Ureter (tissue), 1 donor: ENCODE results near the gene PCSK6. TPM values are rescaled to one million over a fixed set of nuclear protein-coding genes. Genes with fewer than 3 reads are reported as not detected.
A peak's percentile ranks its signal among the peaks of the same experiment; 100 is the strongest.
"Not testable (repeated sequence)": the region's sequence is repeated elsewhere in the genome, so short reads cannot be mapped to it uniquely, and the experiment has no call there.

Experiments
- DNase-seq: peaks from one replicate; pipeline ENCODE4 v3.0.0-alpha.2; 2020; ENCODE audit warnings: low spot score
- total RNA-seq: library from RNA; stranded (reverse); gene quantifications from one replicate; pipeline ENCODE4 v1.2.4, GENCODE V29; 2023
- donor health status: DM: yes; HTN: yes; CAD: no.

PCSK6 gene
- total RNA-seq, 1 donor from 2014 or later: 14.5 TPM

DNA sequence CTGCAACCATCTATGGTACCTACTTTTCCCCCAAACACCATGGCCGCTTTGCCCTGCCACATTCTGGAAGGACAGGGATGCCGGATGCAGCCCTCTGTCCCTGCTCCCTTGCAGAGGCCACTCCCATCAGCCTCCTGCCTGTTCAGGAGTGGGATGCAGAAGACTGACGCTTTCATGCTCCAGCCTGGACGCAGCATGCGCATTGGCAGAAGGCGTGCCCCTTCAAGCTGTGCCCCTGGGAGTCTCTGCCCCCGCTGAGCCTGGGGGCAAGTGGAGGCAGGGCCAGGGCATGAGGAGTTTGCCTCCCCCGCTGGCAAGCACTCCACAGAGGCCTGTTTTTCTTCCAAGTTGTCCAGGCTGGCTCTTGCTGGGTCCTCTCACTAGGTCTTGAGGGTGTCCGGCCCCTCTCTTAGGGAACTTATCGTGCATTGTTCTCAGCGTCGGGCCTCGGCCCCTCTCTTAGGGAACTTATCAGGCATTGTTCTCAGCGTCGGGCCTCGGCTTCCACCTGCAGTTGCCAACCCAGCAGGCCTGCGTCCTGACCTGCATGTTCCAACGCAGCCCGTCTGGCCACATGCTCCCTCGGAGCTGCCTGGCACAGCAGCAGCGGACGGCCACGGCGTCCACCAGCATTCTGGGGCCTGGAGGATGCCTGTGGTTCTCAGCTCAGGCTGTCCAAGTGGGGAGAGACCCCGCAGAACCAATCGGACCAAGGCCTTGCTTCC lies 179.9 kb downstream of the PCSK6 start:
- no peak for DNase-seq

GRCh38 chr15:101308604-101309435 lies 180.7 kb downstream of the PCSK6 start:
- no peak for DNase-seq

DNA sequence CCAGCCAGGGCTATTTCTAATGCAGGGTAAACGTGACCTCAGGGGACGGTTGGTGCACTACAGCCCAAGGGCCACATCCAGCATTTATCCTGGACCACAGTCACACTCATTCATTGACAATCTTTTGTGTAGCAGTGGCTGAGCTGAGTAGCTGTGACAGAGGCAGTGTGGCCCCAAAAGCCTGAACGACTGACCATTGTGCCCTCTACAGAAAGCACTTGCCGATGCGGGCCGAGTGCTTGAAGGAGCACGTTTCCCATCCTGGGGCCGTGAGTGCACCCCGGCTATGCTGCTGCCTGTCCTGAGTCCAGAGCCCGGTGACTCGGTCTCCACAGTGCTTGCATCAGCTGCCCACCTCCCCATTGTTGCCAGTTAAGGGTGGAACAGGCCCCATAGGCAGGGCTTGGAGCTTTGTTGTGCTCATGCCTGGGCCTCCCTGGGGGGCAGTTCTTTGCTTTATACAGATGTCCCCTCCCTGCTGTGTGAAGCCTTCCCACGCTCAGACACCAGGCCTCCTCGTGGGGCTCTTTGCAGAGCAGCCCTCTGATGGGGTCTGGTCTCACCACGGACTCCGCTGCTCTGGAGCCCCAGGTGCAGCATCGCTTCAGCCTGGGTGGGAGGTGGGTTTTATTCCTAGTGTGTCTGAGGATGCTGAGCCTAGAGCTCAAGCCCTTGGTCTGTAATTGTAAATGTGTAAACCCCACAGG lies 181.5 kb downstream of the PCSK6 start:
- no peak for DNase-seq

DNA sequence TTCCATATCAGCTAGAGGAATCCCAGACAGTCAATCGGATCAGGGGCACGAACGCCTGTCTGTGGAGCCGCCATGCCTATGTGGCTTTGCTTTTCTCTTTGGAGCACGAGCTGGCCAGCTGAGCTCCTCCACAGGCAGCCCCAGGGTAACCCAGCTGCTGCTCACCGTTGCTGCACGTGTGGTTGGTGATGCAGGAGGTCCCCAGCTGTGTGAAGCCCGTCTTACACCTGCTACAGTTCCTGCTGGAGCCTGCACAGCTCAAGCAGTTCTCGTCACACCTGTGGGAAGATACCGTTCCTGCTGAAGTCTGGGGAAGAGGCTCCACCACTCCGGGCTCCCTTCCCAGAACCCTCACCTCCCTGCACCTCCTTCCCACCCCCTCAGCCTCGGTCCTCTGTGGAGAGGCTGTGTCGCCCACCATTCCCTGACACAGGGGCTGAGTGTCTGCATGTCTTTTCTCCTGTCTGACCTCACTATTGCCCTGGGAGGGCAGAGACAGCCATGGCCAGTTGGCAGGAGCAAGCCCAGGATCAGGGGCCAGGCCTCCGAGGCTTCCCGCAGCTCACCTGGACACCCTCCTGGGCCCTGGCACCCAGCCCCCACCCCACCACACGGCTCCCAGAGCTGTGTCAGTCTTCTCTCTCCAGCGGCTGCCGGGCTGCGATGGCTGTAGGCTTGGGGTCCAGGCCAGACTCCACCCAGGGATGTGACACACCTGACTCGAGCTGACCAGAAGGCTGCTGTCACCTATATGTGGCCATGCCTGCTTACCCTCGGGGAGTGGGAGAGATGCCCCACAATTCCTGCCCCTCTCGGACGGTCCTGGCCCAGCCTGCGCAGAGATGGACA lies 182.2 kb downstream of the PCSK6 start:
- no peak for DNase-seq

DNA sequence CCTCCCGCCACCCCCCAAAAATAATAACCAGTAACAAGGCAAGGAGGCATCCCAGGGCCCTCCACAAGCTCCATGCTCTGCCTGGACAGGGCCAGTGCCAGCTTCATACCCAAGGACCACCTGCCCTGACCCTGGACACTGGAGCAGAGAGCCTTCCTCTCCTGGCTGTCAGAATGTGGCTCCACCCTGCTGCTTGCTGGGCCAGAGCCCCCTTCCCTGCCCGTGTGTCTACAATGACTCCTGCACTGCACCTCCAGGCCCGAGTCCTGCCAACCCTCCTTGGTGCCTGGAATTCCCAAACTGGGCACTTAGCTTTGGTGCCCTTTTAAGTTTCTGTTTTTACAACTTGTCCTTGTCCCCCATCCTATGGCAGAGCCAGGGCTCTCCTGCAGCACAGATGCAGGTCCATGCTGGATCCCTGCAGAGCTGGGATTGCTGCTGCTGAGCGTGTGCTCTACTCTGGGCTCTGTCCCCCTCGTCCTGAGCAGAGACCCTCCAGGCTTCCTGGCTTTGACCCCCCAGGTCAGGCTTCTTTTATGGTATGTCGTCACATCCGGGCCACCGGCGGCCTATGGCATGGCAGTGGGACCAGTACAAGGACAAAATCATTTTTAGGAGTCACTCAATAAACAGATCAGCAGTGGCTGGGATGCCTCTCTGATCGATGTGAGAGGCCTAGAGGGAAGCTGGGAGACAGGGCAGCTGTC lies 183.0 kb downstream of the PCSK6 start:
- DNase-seq: no peak

DNA sequence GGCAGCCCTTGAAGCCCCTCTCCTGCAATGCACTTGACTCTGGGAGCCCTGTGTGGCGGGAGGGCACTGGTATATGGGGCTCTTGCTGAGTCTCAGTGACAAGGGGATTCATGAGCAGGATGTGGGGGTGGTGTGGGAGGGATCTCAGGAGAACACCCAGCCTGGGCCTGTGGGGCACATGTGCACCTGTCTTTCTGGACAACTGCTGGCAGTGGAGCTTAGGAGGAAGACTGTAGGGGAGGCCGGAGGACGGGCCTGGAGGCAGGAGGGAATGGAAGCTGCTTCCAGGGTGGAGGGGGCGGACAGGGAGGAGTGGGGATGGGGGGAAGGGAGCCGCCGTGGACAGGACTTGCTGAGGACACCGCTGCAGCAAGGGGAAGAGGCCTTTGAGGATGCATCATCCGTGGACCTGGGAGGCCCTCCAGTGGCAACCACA lies 183.7 kb downstream of the PCSK6 start:
- no peak for DNase-seq

- no peak for DNase-seq
These were observed 186.1 kb downstream of the PCSK6 start for GRCh38 chr15:101303408-101303807.

DNA sequence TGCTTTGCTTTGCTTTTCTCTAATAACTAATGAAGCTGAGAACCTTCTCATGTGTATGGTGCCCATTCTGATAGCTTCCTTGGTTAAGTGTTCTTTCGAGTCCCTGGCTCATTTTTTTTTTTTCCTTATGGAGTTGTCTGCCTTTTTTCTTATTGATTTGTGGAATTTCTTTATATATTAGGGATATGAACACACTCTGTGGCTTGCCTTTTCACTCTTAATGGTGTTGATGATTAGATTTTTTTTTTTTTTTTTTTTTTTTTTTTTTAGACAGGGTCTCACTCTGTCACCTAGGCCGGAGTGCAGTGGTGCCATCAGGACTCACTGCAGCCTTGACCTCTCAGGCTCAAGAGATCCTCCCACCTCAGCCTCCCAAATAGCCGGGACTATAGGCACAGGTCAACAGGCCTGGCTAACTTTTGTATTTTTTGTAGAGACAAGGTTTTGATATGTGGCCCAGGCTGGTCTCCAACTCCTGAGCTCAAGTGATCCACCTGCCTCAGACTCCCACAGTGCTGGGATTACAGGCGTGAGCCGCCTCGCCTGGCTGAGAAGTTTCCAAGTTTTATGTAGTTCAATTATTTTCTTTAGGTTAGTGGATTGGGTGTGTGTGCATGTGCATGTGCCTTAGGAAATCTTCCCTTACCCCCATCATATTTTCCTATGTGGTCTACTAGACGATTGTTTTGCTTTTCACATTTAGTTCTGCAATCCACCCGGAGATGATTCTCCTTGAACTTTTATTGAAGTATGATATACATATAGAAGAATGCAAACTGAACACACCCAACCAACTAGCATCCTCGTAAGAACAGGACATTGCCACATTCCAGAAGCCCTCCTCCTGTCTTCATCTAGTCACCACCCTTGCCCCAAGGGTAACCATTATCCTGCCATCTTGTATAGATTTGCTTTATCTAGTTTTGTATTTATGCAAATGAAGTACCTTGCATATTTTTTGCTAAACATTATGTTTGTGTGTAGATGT lies 192.8 kb downstream of the PCSK6 start:
- DNase-seq: no peak

DNA sequence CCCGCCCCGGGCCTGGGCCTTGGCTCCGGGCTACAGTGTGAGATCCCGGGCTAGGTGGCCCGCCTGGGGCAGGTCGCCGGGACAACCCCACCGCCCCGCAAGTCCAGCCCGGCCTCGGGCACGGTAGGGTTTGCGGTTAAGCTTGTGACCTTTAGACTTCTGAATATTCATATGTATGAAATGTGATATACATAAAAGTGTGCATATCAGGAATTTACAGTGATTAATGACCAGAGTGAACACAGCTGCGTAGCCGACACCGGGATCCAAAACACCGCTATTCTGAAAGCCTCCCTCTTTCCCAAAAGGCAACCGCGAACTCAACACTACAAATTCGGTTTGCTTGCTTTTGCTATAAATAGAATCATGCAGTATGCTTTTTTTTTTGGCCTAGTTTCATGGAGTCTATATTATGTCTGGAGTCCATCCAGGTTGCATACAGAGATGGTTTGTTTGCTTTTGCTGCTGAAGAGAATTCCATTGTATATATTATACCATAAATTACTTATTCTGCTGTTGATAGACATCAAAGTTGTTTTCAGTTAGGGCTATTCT lies 193.8 kb downstream of the PCSK6 start:
- DNase-seq: no peak

DNA sequence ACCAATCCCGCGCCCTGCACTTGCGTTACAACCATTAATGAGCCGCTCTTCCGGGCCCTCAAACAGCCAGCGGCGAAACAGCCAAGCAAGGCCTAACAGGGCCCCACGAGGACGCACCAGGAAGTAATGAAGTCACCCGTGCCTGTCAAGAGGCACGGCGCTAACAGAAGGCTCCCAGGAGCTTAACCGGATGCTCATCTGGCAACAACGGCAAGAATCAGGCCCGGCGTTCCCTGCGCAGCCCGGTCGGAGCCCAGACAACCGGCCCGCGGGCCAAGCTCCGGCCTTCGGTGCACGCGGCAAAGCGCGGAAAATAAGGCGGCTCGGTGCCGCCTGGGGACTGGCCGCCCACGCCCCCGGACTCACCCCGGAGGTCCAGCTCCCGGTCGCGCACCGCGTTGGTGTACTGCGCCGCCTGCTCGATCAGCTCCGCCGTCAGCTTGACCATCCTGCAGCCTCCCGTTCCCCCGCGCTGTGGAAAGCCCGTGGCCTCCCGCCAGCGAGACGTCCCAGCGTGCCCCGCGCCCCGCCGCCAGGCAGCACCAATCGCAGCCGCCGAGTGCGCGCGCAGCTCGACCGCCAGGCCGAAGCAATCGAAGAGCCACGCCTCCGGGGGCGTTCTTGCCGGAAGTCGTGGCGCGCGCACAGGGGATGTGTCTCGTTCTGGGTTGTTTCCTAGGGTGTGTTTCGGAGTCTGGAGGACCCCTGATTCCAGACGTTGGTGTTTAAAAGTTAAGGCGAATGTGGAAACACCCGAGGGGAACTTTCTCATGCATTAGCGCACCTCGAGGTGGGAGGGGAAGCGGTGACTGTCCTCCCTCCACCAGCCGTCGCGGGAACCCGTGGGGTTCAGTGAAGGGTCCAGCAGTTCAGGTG lies 194.5 kb downstream of the PCSK6 start, which contains the start of gene SNRPA1:
TSS of gene SNRPA1 (minus strand) at position 518 of the 876 bp plus-strand sequence. CDS start at position 448, 70 bp downstream.
- peak; percentile 98 for DNase-seq

DNA sequence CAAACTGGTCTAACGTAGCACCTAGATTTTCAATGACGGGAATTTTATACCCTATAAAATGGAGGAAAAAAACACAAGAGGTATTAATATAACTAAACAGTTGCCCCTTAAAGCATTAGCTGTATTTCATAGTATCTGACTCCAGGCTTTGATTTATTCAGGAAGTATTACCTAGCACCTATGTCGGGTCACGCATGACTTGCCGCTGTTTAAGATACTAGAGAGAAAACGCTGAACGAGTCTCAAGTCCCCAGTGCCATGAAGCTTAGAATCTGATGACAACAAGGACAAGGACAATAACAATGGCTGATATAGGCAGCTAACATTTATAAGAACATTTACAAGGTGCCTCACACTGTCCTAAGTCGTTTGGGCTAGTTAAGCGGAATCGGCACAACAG lies 196.4 kb downstream of the PCSK6 start:
- no peak for DNase-seq

GRCh38 chr15:101288905-101289513 lies 200.5 kb downstream of the PCSK6 start:
- DNase-seq: no peak

DNA sequence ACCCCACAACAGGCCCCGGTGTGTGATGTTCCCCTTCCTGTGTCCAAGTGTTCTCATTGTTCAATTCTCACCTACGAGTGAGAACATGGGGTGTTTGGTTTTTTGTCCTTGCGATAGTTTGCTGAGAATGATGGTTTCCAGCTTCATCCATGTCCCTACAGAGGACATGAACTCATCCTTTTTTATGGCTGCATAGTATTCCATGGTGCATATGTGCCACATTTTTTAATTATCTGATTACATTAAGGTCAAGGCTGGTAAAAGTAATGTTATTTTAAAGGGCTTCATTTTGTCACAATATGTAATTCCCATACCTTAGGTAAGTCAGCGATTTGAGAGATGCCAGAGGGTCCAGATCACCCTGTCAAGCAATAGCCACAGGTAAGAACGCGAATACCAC lies 202.2 kb downstream of the PCSK6 start:
- DNase-seq: not testable (repeated sequence)

DNA sequence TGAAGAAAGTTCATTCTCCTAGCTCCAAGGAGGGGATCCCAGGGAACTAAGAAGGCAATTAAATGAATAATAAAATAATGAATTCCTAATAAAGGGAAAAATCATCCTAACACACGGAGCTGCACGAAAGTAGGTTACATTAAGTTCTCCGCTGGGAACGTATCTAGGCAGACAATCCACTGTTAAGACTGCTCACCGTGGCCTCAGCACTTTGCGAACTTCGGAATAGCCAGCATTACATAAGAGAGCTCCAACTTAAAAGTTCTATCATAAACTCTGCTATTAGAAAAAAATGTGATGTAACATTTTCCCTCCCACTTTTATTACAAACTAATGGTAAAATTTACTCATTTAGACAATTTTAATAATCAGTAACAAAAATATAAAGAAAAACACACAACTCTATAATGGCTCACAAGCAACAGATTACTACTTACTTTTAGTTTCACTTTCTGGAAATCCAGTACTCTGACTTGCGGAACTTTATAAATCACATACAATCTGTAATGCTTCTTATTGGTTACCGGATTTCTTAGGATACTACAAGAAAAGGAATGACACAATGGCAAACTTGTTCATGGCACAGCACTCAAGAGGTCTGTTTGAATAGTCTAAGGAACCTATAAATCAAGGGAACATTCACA lies 202.9 kb downstream of the PCSK6 start:
- DNase-seq: no peak

- DNase-seq: no peak
These were observed 205.6 kb downstream of the PCSK6 start for GRCh38 chr15:101283931-101284330.

DNA sequence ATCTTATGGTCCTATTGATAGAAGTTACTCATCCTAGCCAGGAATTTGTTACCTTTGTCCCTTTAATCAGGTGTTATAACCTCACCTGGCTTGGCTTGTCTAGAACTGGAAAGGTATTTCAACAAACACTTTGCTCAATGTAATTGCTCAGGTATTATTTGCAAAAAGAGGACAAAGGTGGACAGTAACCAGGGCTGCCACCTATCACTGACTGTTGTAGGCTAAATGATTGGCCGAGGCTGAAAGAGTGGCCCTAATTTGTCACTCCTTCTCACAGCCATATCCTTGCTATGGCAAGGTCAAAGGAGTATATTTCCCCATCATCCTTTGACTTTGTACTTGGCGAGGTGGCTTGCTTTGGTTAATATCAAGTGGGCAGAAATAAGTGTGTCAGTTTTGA lies 209.5 kb downstream of the PCSK6 start:
- DNase-seq: no peak

DNA sequence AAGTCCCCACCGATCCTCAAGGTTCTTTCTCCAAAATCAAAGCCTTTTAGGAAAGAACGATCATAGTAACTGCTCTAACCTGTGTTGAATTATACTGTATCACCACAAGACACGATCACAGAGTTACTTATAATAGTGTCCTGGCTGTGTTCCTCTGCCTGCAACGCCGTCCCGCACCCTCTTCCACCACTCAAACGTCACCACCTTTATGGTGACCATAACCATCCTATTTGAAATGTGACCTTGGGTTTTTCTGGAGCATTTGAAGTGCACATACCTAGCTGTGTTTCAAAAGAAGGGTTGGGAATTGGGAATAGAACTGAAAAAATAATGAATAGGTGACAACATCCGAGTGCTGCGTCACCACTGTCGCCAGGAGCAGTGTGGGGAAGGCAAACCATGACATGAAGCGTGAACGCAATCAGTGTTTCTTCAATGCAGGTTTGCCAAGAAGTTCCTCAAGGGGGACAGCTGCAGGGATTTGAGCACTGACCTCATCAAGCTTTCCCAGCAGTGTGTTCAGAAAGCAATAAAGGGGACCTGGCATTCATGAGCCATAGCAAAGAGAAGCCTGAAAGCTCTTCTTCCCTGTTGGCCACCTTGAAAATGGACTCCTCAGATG lies 211.5 kb downstream of the PCSK6 start:
- no peak for DNase-seq
